GM12873 (cell line): Measurements from ENCODE around the gene ASAP2.

Experiments
- CTCF ChIP-seq: IDR thresholded peaks from 2 replicates; pipeline ENCODE4 v1.5.1; 2012; ENCODE audit warnings: low read depth, mild to moderate bottlenecking, moderate library complexity, low read length, control low read depth; ENCODE audit not compliant: insufficient read depth; ENCODE audit errors: missing control alignments

ASAP2 gene

DNA sequence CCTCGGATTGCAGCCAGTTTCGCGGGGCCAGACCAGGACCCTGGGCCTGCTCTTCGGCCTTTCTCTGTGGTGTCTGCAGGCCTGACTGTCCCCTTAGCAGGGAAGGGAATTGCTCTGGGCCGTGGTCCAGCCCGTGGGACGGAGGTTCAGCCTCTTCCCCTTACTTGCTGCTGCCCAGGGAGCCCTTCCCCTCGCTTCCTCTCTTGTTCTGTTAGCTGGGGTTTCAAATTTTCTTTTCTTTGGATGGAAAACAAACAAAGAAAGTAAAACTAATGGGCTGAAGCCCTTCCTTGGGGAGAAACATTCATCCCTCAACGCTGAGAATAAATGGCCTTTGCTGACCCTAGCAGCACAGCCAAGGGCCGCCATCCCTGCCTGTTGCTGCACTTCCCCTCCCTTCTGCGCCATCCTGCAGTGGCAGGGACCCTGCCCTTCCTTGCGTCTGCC lies 52.4 kb downstream of the ASAP2 start:
- no peak for TF ChIP-seq CTCF

DNA sequence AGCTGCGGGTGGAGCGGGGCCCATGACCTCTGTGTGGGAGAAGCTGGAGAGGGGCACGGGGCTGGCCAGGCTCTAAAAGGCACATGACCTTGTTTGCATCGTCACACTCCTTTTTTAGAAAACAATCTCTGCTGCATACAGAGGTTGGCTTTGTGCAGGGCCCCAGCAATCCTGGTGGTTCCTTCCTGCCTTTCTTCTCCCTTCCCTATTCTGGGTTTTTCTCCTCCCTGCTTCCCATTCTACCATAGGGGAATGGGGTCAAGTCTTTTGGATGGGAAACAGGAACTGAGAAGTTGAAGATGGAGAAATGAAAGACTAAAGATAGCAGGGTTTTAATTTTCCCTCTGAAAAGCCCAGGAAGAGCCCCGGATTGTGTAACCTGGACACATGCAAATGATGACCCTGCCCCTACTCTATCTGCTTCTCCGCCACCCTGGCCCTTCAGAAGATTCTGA lies 53.9 kb downstream of the ASAP2 start:
- TF ChIP-seq CTCF, result no peak

GRCh38 chr2:9261231-9261883 lies 54.7 kb downstream of the ASAP2 start:
- no peak for TF ChIP-seq CTCF

- no peak for TF ChIP-seq CTCF
Measured at GRCh38 chr2:9262671-9263171, 56.1 kb downstream of the ASAP2 start.

DNA sequence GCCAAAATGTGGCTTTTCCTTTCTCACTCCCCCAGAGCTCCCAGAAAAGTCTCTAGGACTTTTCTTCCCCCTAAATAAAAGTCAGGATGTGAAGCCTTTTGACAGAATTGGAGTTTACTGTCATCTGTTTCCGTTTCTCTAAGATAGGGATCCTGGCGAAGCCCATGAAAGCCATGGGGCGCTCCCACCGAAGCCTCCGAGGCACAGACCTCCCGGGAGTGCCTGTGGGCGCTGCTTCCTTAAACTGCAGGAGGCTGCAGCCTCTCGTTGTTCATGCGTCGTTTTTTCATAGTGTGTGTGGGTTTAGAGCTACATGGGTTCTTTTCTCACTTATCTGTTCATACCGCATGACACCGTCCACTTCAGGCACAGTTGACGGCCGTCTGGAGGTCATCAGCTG lies 56.8 kb downstream of the ASAP2 start:
- no peak for TF ChIP-seq CTCF

- TF ChIP-seq CTCF, result no peak
Measured at GRCh38 chr2:9264301-9264700, 57.7 kb downstream of the ASAP2 start.

DNA sequence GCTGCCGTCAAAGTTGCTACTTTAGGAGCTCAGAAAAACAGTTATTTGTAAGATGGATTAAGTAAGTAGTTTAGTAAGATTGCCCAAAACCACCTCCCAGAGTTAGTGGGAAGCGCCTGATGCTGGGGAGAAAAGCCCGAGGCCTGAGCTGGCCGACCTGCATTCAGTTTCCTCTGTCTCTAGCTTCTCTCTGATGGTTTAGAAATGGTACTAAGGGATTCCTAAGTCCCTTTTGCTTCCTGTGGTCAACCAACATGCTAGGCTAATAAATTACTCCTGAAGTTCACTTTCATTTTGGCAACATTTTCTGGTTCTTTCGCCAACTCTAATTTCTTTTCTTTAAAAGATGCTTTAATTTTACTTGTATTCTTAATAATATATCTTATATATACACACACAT lies 60.1 kb downstream of the ASAP2 start:
- no peak for TF ChIP-seq CTCF
